A549 (cell line): Measurements from ENCODE around the gene CA9. TPM values are rescaled to one million over a fixed set of nuclear protein-coding genes. Genes with fewer than 3 reads are reported as not detected.

ENCODE experiments used
- ATAC-seq, 2 experiments: fragments of 200-7000 bp in 1 of 2; fragments of >200 bp in 1 of 2; cut with Nextera tagmentation in 1 of 2; cut with Tn5 transposase in 1 of 2; 3 replicates each; pipeline versions ENCODE4 v1.8.0 to v1.9.1; 2018 to 2020; ENCODE audit warnings: mild to moderate bottlenecking in 1 of 2, moderate library complexity in 1 of 2
- CTCF ChIA-PET: fragments of 300-600 bp; sonication (Branson Sonifier 250); formaldehyde crosslinking; extraction: SDS; loops from one replicate; lab custom pipeline; 2021; ENCODE audit warnings: antibody characterized with exemption, inconsistent platforms; lab: Yijun Ruan, JAX
- POLR2A ChIA-PET: fragments of 350-600 bp; formaldehyde crosslinking; extraction: SDS; loops from one replicate; lab custom pipeline; 2021; ENCODE audit warnings: antibody characterized with exemption, inconsistent platforms; lab: Yijun Ruan, JAX
- DNase-seq, 2 experiments: peaks; one replicate each; pipeline versions ENCODE4 v3.0.0 to v3.0.0-alpha.2; 2011 to 2016; ENCODE audit warnings: low read depth in 1 of 2, low spot score in 1 of 2
- FAIRE-seq: peaks from 2 replicates; lab custom pipeline; 2011; peaks lifted over from hg19 to GRCh38; lab: Jason Lieb, UNC
- H3K27ac ChIP-seq, 2 experiments: fragments of >200 bp; sonication (Bioruptor Twin); formaldehyde crosslinking; 3 replicates each; pipeline ENCODE4 v1.5.1; 2016 to 2017
- H3K4me1 ChIP-seq: fragments of >200 bp; sonication (Bioruptor Twin); formaldehyde crosslinking; 3 replicates; pipeline ENCODE4 v1.6.1; 2016
- H3K4me2 ChIP-seq: fragments of >200 bp; sonication (Bioruptor Twin); formaldehyde crosslinking; 3 replicates; pipeline ENCODE4 v1.6.1; 2016
- H3K4me3 ChIP-seq: fragments of >200 bp; sonication (Bioruptor Twin); formaldehyde crosslinking; 3 replicates; pipeline ENCODE4 v1.5.1; 2016
- H3K9me3 ChIP-seq: fragments of >200 bp; sonication (Bioruptor Twin); formaldehyde crosslinking; 3 replicates; pipeline ENCODE4 v1.6.1; 2016
- CEBPB ChIP-seq, 2 experiments: fragments of >200 bp in 1 of 2; sonication (Bioruptor Twin) in 1 of 2; formaldehyde crosslinking in 1 of 2; IDR thresholded peaks; 2 replicates each; pipeline ENCODE4 v1.6.1; 2012 to 2016
- CHD2 ChIP-seq: fragments of 150-350 bp; IDR thresholded peaks from 2 replicates; pipeline ENCODE4 v1.6.1; 2014; ENCODE audit warnings: low read length; ENCODE audit not compliant: partially characterized antibody
- E2F6 ChIP-seq: IDR thresholded peaks from 2 replicates; pipeline ENCODE4 v1.6.1; 2012; ENCODE audit warnings: low read depth, borderline replicate concordance
- ESRRA ChIP-seq: fragments of 150-350 bp; IDR thresholded peaks from 2 replicates; pipeline ENCODE4 v1.6.1; 2014; ENCODE audit warnings: mild to moderate bottlenecking, low read length, borderline replicate concordance
- FOSB ChIP-seq: fragments of 250-450 bp; sonication (Bioruptor Pico); IDR thresholded peaks from 2 replicates; pipeline ENCODE4 v1.5.0; 2020; ENCODE audit warnings: mild to moderate bottlenecking, moderate library complexity
- FOSL2 ChIP-seq, 2 experiments: fragments of 450-650 bp in 1 of 2; fragments of >200 bp in 1 of 2; sonication (Bioruptor Twin) in 1 of 2; formaldehyde crosslinking; IDR thresholded peaks; 2 replicates each; pipeline versions ENCODE4 v1.5.0 to v1.6.1; 2016 to 2020; ENCODE audit warnings: mild to moderate bottlenecking in 1 of 2, moderate library complexity in 1 of 2
- FOXS1 ChIP-seq: fragments of 250-450 bp; sonication (Bioruptor Pico); IDR thresholded peaks from 2 replicates; pipeline ENCODE4 v1.5.0; 2020; ENCODE audit warnings: mild to moderate bottlenecking, moderate library complexity
- HDAC2 ChIP-seq: fragments of 200-600 bp; sonication (generic); IDR thresholded peaks from 2 replicates; pipeline ENCODE4 v1.6.1; 2016
- HEYL ChIP-seq: fragments of 250-450 bp; sonication (Bioruptor Pico); IDR thresholded peaks from 2 replicates; pipeline ENCODE4 v1.8.0; 2021; ENCODE audit warnings: mild to moderate bottlenecking, moderate library complexity
- HOXB5 ChIP-seq: fragments of 250-450 bp; sonication (Bioruptor Pico); IDR thresholded peaks from 2 replicates; pipeline ENCODE4 v1.5.0; 2020; ENCODE audit warnings: mild to moderate bottlenecking, moderate library complexity
- JUN ChIP-seq, 2 experiments: fragments of >200 bp; sonication (Bioruptor Twin); formaldehyde crosslinking; IDR thresholded peaks; 2 replicates in 1 of 2; 3 replicates in 1 of 2; pipeline ENCODE4 v1.6.1; 2016 to 2017
- JUNB ChIP-seq: fragments of >200 bp; sonication (Bioruptor Twin); formaldehyde crosslinking; IDR thresholded peaks from 2 replicates; pipeline ENCODE4 v1.6.1; 2016
- KDM5A ChIP-seq: fragments of 200-600 bp; sonication (generic); IDR thresholded peaks from 2 replicates; pipeline ENCODE4 v1.6.1; 2016; ENCODE audit warnings: antibody characterized with exemption, mild to moderate bottlenecking
- RAD21 ChIP-seq, 2 experiments: fragments of >200 bp in 1 of 2; sonication (Bioruptor Twin) in 1 of 2; formaldehyde crosslinking in 1 of 2; IDR thresholded peaks in 1 of 2; conservative IDR thresholded peaks in 1 of 2; 2 replicates in 1 of 2; 3 replicates in 1 of 2; pipeline ENCODE4 v1.6.1; 2012 to 2018; ENCODE audit warnings: inconsistent platforms in 1 of 2
- REST ChIP-seq: fragments of 200-600 bp; sonication (generic); IDR thresholded peaks from 2 replicates; pipeline ENCODE4 v1.6.1; 2016; ENCODE audit warnings: antibody characterized with exemption, mild to moderate bottlenecking, moderate library complexity
- SMC3 ChIP-seq: fragments of >200 bp; sonication (Bioruptor Twin); formaldehyde crosslinking; IDR thresholded peaks from 3 replicates; pipeline ENCODE4 v1.6.1; 2018; ENCODE audit warnings: inconsistent platforms
- SREBF2 ChIP-seq: fragments of 450-650 bp; IDR thresholded peaks from 2 replicates; pipeline ENCODE4 v1.6.1; 2014; ENCODE audit warnings: mild to moderate bottlenecking, moderate library complexity
- TFCP2L1 ChIP-seq: fragments of 250-450 bp; sonication (Bioruptor Pico); IDR thresholded peaks from 2 replicates; pipeline ENCODE4 v1.5.0; 2021; ENCODE audit warnings: mild to moderate bottlenecking
- ZC3H11A ChIP-seq: fragments of 450-650 bp; IDR thresholded peaks from 2 replicates; pipeline ENCODE4 v1.6.1; 2014; ENCODE audit warnings: antibody characterized with exemption, mild to moderate bottlenecking
- WGBS: methylation state at CpG from one replicate; pipeline ENCODE4 v1.1.6; 2017; ENCODE audit errors: missing lambda C conversion rate; 5-methylcytosine and 5-hydroxymethylcytosine counted together
- polyA plus RNA-seq, 4 experiments: library from polyadenylated mRNA; depleted of rRNA in 3 of 4; stranded (reverse); fragments of >200 nt; fragmentation: RNase III in 1 of 4; extraction: RNeasy Plus Mini Kit Qiagen cat#74134 plus additional on column Dnase treatment in 1 of 4; gene quantifications; 2 replicates in 3 of 4; 3 replicates in 1 of 4; pipeline ENCODE4 v1.2.3, GENCODE V29; 2011 to 2017
- TF ChIP-seq, protein P1 (sequence below): IDR thresholded peaks from 2 replicates; pipeline ENCODE4 v1.6.1; 2012
- TF ChIP-seq, protein P2 (sequence below): fragments of 150-350 bp; IDR thresholded peaks from 2 replicates; pipeline ENCODE4 v1.6.1; 2014; ENCODE audit warnings: low read depth, mild to moderate bottlenecking, low read length

Gene CA9
- polyA plus RNA-seq, 2 of the 4 experiments (the other 2 are of a cell fraction) = 4.5 to 16.3 TPM

GRCh38 chr9:35687972-35688557, 14.3 kb downstream of the CA9 start:
- CTCF ChIA-PET = interaction anchor here (0.9 to 32.5 kb wide), 6 partner anchors 8 to 223 kb away, joined by 3 to 758 read pairs (median 42); partner anchors contain the start of genes ARHGEF39, CA9, CCDC107 and CREB3
- TF ChIP-seq FOSB (CRISPR knock-in tag) (no peak), CHD2 (no peak), SREBF2 (no peak)
- TF ChIP-seq, all 56 proteins: peak for 0
- FAIRE-seq = no peak
- DNase-seq = no peak
- POLR2A ChIA-PET = interaction anchor here (0.5 to 4.3 kb wide), 5 partner anchors 9 to 44 kb away, joined by 3 to 18 read pairs (median 5); partner anchors contain the start of genes ARHGEF39, CA9, CREB3 and TLN1
- ATAC-seq = no peak
- Histone ChIP-seq H3K27ac (peak overlapping the region; percentile 93 to 99), H3K9me3 (no peaks in the 10 kb centered on the region), H3K4me3 (peak overlapping the region; percentile 87), H3K4me1 (peaks cover 41% of the 10 kb centered on the region), H3K4me2 (peak overlapping the region; percentile 79)
- whole genome bisulfite sequencing = 80% methylated on average over 2 of the region's 2 CpGs

- no peak for FAIRE-seq
- peak in 1 of 2 experiments; percentile 25 for DNase-seq
- Histone ChIP-seq H3K4me3 (peak overlapping the region; percentile 87), H3K4me1 (peaks cover 41% of the 10 kb centered on the region), H3K4me2 (peak overlapping the region; percentile 79), H3K9me3 (no peaks in the 10 kb centered on the region), H3K27ac (peak overlapping the region; percentile 93 to 99)
- ChIA-PET POLR2A (interaction anchor here (0.5 to 4.3 kb wide), 10 partner anchors 8 to 59 kb away, joined by 3 to 23 read pairs (median 6); partner anchors contain the start of genes ARHGEF39, CA9, CCDC107 and CREB3), CTCF (interaction anchor here (0.9 to 32.5 kb wide), 7 partner anchors 8 to 222 kb away, joined by 3 to 758 read pairs (median 11); partner anchors contain the start of genes ARHGEF39, CA9, CCDC107 and CREB3)
- WGBS = 2% methylated on average over 12 of the region's 12 CpGs
- ATAC-seq = peak in 1 of 2 experiments; percentile 5; a peak in 2 of 6 replicates
- TF ChIP-seq, protein P1, sequence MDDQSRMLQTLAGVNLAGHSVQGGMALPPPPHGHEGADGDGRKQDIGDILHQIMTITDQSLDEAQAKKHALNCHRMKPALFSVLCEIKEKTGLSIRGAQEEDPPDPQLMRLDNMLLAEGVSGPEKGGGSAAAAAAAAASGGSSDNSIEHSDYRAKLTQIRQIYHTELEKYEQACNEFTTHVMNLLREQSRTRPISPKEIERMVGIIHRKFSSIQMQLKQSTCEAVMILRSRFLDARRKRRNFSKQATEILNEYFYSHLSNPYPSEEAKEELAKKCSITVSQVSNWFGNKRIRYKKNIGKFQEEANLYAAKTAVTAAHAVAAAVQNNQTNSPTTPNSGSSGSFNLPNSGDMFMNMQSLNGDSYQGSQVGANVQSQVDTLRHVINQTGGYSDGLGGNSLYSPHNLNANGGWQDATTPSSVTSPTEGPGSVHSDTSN = no peak
- TF ChIP-seq FOSL2 (IDR thresholded peaks at IDR 0.05) (peak; percentile 14; the same call in 1 of the 2 replicates), FOSL2 (CRISPR knock-in tag; IDR thresholded peaks at IDR 0.05) (peak; percentile 51; the same call in 1 of the 2 replicates)
- TF ChIP-seq, all 56 proteins: peak for 1
These were observed 15.1 kb downstream of the CA9 start for GRCh38 chr9:35688558-35689541.

- Histone ChIP-seq H3K9me3 (no peaks in the 10 kb centered on the region), H3K4me1 (peaks cover 41% of the 10 kb centered on the region), H3K4me2 (peak within 1 kb of the TSS; percentile 79), H3K4me3 (peak within 1 kb of the TSS; percentile 87), H3K27ac (peak within 1 kb of the TSS; percentile 93 to 99)
- ATAC-seq (peak; percentile 73 to 86), DNase-seq (peak; percentile 70 to 88), FAIRE-seq (no peak)
- ChIA-PET CTCF (interaction anchor here (1.1 to 32.5 kb wide), 6 partner anchors 9 to 45 kb away, joined by 3 to 758 read pairs (median 36); partner anchors contain the start of genes ARHGEF39, CA9, CCDC107 and CREB3), POLR2A (interaction anchor here (0.8 to 4.3 kb wide), 12 partner anchors 9 to 123 kb away, joined by 3 to 24 read pairs (median 11); partner anchors contain the start of genes ARHGEF39, CA9, CCDC107 and CREB3)
- 0% methylated on average over 8 of the region's 61 CpGs for WGBS
- no peak for TF ChIP-seq SREBF2
- no peak for TF ChIP-seq ESRRA
- TF ChIP-seq HDAC2 = no peak
- no peak for TF ChIP-seq FOXS1 (CRISPR knock-in tag)
- TF ChIP-seq KDM5A = no peak
- no peak for TF ChIP-seq ZC3H11A
- peak; percentile 30; the same call in 1 of the 3 replicates for TF ChIP-seq SMC3
- no peak for TF ChIP-seq HEYL (CRISPR knock-in tag)
- TF ChIP-seq TFCP2L1 (CRISPR knock-in tag) = no peak
- TF ChIP-seq JUN (IDR thresholded peaks at IDR 0.05) = peak; percentile 33 to 94; a peak in 4 of 5 replicates
- no peak for TF ChIP-seq CEBPB (IDR thresholded peaks at IDR 0.05)
- no peak for TF ChIP-seq JUNB
- no peak for TF ChIP-seq HOXB5
- no peak for TF ChIP-seq RAD21 (conservative IDR thresholded peaks at IDR 0.05 in 1 of 2, IDR thresholded peaks at IDR 0.05 in 1 of 2)
- no peak for TF ChIP-seq REST
- TF ChIP-seq, protein P2, sequence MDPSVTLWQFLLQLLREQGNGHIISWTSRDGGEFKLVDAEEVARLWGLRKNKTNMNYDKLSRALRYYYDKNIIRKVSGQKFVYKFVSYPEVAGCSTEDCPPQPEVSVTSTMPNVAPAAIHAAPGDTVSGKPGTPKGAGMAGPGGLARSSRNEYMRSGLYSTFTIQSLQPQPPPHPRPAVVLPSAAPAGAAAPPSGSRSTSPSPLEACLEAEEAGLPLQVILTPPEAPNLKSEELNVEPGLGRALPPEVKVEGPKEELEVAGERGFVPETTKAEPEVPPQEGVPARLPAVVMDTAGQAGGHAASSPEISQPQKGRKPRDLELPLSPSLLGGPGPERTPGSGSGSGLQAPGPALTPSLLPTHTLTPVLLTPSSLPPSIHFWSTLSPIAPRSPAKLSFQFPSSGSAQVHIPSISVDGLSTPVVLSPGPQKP = no peak
- TF ChIP-seq E2F6 = peak; percentile 73
These were observed 16.0 kb downstream of the CA9 start, which contains the start of gene TPM2 for GRCh38 chr9:35689542-35690293. TSS of gene TPM2 (minus strand) at chr9:35689925. CDS start at chr9:35689817, 108 bp downstream.
